ENCODE data around the gene GNE. TPM values are rescaled to one million over a fixed set of nuclear protein-coding genes. Genes with fewer than 3 reads are reported as not detected.
"Not testable (repeated sequence)": the region's sequence is repeated elsewhere in the genome, so short reads cannot be mapped to it uniquely, and the experiment has no call there.

GNE gene
- total RNA-seq, 1 donor = 23.8 TPM

GRCh38 chr9:36248061-36248460, 10.2 kb downstream of the GNE start:
- peak; percentile 55 for DNase-seq (ENCODE audit: low read depth)
- not testable (repeated sequence) for H3K4me3 ChIP-seq (ENCODE audit: low read depth, low read length)
- peak; percentile 8 for TF ChIP-seq CTCF (IDR thresholded peaks at IDR 0.05; ENCODE audit: insufficient read depth, low read length)

GRCh38 chr9:36247356-36247755, 10.9 kb downstream of the GNE start:
- no peak for TF ChIP-seq CTCF (IDR thresholded peaks at IDR 0.05; ENCODE audit: insufficient read depth, low read length)
- no peak overlapping the region for H3K4me3 ChIP-seq (ENCODE audit: low read depth, low read length)
- DNase-seq (ENCODE audit: low read depth) = no peak

GRCh38 chr9:36245906-36246305, 12.3 kb downstream of the GNE start:
- TF ChIP-seq CTCF (IDR thresholded peaks at IDR 0.05; ENCODE audit: insufficient read depth, low read length) = no peak
- DNase-seq (ENCODE audit: low read depth) = no peak
- H3K4me3 ChIP-seq (ENCODE audit: low read depth, low read length) = no peak overlapping the region

DNA sequence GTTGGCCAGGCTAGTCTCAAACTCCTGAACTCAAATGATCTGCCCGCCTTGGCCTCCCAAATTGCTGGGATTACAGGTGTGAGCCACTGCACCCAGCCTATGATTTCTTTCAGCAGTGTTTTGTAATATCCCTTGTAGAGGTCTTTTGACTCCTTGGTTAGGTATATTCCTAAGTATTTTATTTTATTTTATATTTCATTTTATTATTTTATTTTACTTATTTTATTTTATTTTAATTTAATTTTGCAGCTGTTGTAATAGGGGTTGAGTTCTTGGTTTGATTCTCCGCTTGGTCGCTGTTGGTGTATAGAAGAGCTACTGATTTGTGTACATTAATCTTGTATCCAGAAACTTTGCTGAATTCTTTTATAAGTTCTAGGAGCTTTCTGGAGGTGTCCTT, 18.6 kb downstream of the GNE start:
- DNase-seq (ENCODE audit: low read depth) = not testable (repeated sequence)

GRCh38 chr9:36239205-36239604, 19.0 kb downstream of the GNE start:
- not testable (repeated sequence) for DNase-seq (ENCODE audit: low read depth); H3K4me3 ChIP-seq (ENCODE audit: low read depth, low read length)

More for the DNA sequence above, 18.6 kb downstream of the GNE start:
- H3K4me3 ChIP-seq (ENCODE audit: low read depth, low read length) = not testable (repeated sequence)

- no peak overlapping the region for H3K4me3 ChIP-seq (ENCODE audit: low read depth, low read length)
- DNase-seq (ENCODE audit: low read depth) = no peak
- no peak for TF ChIP-seq CTCF (IDR thresholded peaks at IDR 0.05; ENCODE audit: insufficient read depth, low read length)
These were observed 21.0 kb downstream of the GNE start for GRCh38 chr9:36237230-36237629.

DNA sequence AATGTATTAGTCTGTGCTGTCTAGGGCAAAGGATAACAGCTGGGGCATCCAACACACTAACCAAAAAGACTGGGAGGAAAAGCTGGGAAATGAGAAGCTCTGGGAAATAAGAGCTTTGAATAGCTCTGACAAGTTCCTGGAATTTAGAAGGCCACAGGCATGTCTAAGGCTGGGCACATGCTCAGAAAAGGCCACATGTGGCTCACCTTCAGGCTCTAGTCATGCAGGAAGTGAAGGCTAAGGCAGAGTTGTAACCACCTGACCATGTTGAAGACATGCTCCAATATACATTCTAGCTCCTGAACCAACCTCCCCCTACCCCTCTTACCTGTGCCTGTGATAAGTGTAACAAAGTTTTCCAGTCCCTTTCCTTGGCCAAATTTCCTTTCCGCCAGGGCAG, 35.8 kb downstream of the GNE start:
- no peak for TF ChIP-seq CTCF (IDR thresholded peaks at IDR 0.05; ENCODE audit: insufficient read depth, low read length)
- no peak overlapping the region for H3K4me3 ChIP-seq (ENCODE audit: low read depth, low read length)
- DNase-seq (ENCODE audit: low read depth) = no peak

- H3K4me3 ChIP-seq (ENCODE audit: low read depth, low read length) = no peak overlapping the region
- no peak for DNase-seq (ENCODE audit: low read depth)
- TF ChIP-seq CTCF (IDR thresholded peaks at IDR 0.05; ENCODE audit: insufficient read depth, low read length) = no peak
These were observed 36.6 kb downstream of the GNE start for GRCh38 chr9:36221667-36222066.
